H1 (cell line): ENCODE results near the gene ZC3H12C. TPM values are rescaled to one million over a fixed set of nuclear protein-coding genes. Genes with fewer than 3 reads are reported as not detected.

ENCODE experiments used
- CTCF ChIA-PET: fragments of 300-600 bp; sonication (Branson Sonifier 250); formaldehyde crosslinking; loops from one replicate; lab custom pipeline; 2021; ENCODE audit not compliant: partially characterized antibody; lab: Charles Lee
- POLR2A ChIA-PET: fragments of 300-600 bp; sonication (Branson Sonifier 250); formaldehyde crosslinking; loops from one replicate; lab custom pipeline; 2021; ENCODE audit warnings: inconsistent platforms; ENCODE audit not compliant: partially characterized antibody; lab: Charles Lee
- DNase-seq, 2 experiments: peaks; one replicate each; pipeline versions ENCODE4 v3.0.0 to v3.0.0-alpha.2; 2010 to 2022; ENCODE audit warnings: low spot score in 2 of 2, low read depth in 1 of 2, mixed read lengths in 1 of 2
- FAIRE-seq: peaks from 2 replicates; lab custom pipeline; 2011; peaks lifted over from hg19 to GRCh38; lab: Jason Lieb, UNC
- H2AFZ ChIP-seq: 2 replicates; pipeline ENCODE4 v1.8.1; 2012; ENCODE audit warnings: low read length, inconsistent platforms
- H2AK5ac ChIP-seq: 2 replicates; pipeline ENCODE4 v1.6.1; 2013; ENCODE audit warnings: low read depth, low read length
- H2BK120ac ChIP-seq: replicated peaks from 2 replicates; pipeline ENCODE3; 2013; ENCODE audit warnings: low read depth, low read length, inconsistent platforms
- H2BK12ac ChIP-seq: 2 replicates; pipeline ENCODE4 v1.6.1; 2013; ENCODE audit warnings: low read depth, low read length
- H2BK15ac ChIP-seq: 2 replicates; pipeline ENCODE4 v1.6.1; 2013; ENCODE audit warnings: low read length
- H2BK20ac ChIP-seq: 2 replicates; pipeline ENCODE4 v1.6.1; 2013; ENCODE audit warnings: low read length
- H2BK5ac ChIP-seq: 2 replicates; pipeline ENCODE4 v1.6.1; 2013; ENCODE audit warnings: low read depth, low read length
- H3K14ac ChIP-seq: 2 replicates; pipeline ENCODE4 v1.6.1; 2013; ENCODE audit warnings: inconsistent platforms; ENCODE audit not compliant: insufficient read length
- H3K18ac ChIP-seq: 2 replicates; pipeline ENCODE4 v1.6.1; 2013; ENCODE audit warnings: low read length; ENCODE audit errors: extremely low read depth
- H3K23ac ChIP-seq: 2 replicates; pipeline ENCODE4 v1.6.1; 2013; ENCODE audit warnings: inconsistent platforms; ENCODE audit not compliant: insufficient read length
- H3K23me2 ChIP-seq: 2 replicates; pipeline ENCODE4 v1.6.1; 2013; ENCODE audit warnings: low read depth, low read length
- H3K27ac ChIP-seq: 2 replicates; pipeline ENCODE4 v1.6.1; 2011; ENCODE audit warnings: low read depth, low read length, inconsistent platforms
- H3K27me3 ChIP-seq, 4 experiments: replicated peaks in 1 of 4; 1 replicate in 1 of 4; 2 replicates in 3 of 4; pipeline versions ENCODE4 v1.6.1 to v1.8.1; 2011 to 2013; ENCODE audit warnings: low read length in 3 of 4, mild to moderate bottlenecking in 3 of 4, inconsistent platforms in 2 of 4, mixed read lengths in 2 of 4, moderate library complexity in 1 of 4; ENCODE audit not compliant: control insufficient read depth in 3 of 4, insufficient read depth in 3 of 4; ENCODE audit errors: extremely low read depth in 1 of 4
- H3K36me3 ChIP-seq, 4 experiments: 2 replicates each; pipeline versions ENCODE4 v1.6.1 to v1.8.1; 2011 to 2013; ENCODE audit warnings: mild to moderate bottlenecking in 4 of 4, low read length in 3 of 4, moderate library complexity in 2 of 4, control low read depth in 1 of 4, inconsistent platforms in 1 of 4; ENCODE audit not compliant: insufficient read depth in 4 of 4, control insufficient read depth in 2 of 4
- H3K4ac ChIP-seq: replicated peaks from 2 replicates; pipeline ENCODE3; 2013; ENCODE audit warnings: low read length, low read depth, mixed read lengths, inconsistent platforms; ENCODE audit not compliant: insufficient read length
- H3K4me1 ChIP-seq, 4 experiments: replicated peaks in 1 of 4; 1 replicate in 1 of 4; 2 replicates in 3 of 4; pipeline versions ENCODE4 v1.6.1 to v1.8.1; 2011 to 2013; ENCODE audit warnings: low read length in 3 of 4, inconsistent platforms in 2 of 4, mixed read lengths in 1 of 4; ENCODE audit not compliant: insufficient read depth in 4 of 4, control insufficient read depth in 3 of 4
- H3K4me2 ChIP-seq, 2 experiments: 2 replicates each; pipeline versions ENCODE4 v1.6.1 to v1.8.1; 2011 to 2013; ENCODE audit warnings: low read depth in 2 of 2, low read length in 2 of 2, control low read depth in 1 of 2, inconsistent platforms in 1 of 2, mild to moderate bottlenecking in 1 of 2; ENCODE audit not compliant: insufficient read depth in 1 of 2
- H3K4me3 ChIP-seq, 4 experiments: fragments of 200-600, 300-600 bp in 1 of 4; sonication (generic), shearing (Covaris generic), sonication (Bioruptor Twin) in 1 of 4; 2 replicates each; pipeline versions ENCODE4 v1.5.1 to v1.8.1; 2011 to 2016; ENCODE audit warnings: low read length in 4 of 4, low read depth in 3 of 4, control low read depth in 2 of 4, inconsistent platforms in 2 of 4, mild to moderate bottlenecking in 2 of 4, mixed read lengths in 1 of 4, moderate library complexity in 1 of 4; ENCODE audit not compliant: insufficient read depth in 2 of 4; ENCODE audit errors: extremely low read depth in 1 of 4
- H3K56ac ChIP-seq: replicated peaks from 2 replicates; pipeline ENCODE3; 2013; ENCODE audit warnings: low read depth, mild to moderate bottlenecking, mixed read lengths, low read length, inconsistent platforms; ENCODE audit not compliant: insufficient read length
- H3K79me1 ChIP-seq: 2 replicates; pipeline ENCODE4 v1.6.1; 2013; ENCODE audit warnings: low read depth, low read length, control low read depth
- H3K79me2 ChIP-seq, 2 experiments: 2 replicates each; pipeline versions ENCODE4 v1.6.1 to v1.8.1; 2012 to 2013; ENCODE audit warnings: low read length in 2 of 2, mild to moderate bottlenecking in 2 of 2, inconsistent platforms in 1 of 2; ENCODE audit not compliant: insufficient read depth in 2 of 2, control insufficient read depth in 1 of 2
- H3K9ac ChIP-seq, 4 experiments: replicated peaks in 1 of 4; 1 replicate in 1 of 4; 2 replicates in 3 of 4; pipeline versions ENCODE4 v1.6.1 to v1.8.1; 2011 to 2013; ENCODE audit warnings: low read depth in 3 of 4, low read length in 3 of 4, control low read depth in 2 of 4, mild to moderate bottlenecking in 2 of 4, moderate library complexity in 2 of 4, inconsistent platforms in 1 of 4; ENCODE audit errors: extremely low read depth in 1 of 4
- H3K9me3 ChIP-seq, 2 experiments: 2 replicates each; pipeline versions ENCODE4 v1.6.1 to v1.8.1; 2012 to 2013; ENCODE audit warnings: mild to moderate bottlenecking in 2 of 2, moderate library complexity in 2 of 2, control low read depth in 1 of 2, inconsistent platforms in 1 of 2, low read depth in 1 of 2, low read length in 1 of 2, mixed read lengths in 1 of 2; ENCODE audit not compliant: insufficient read depth in 2 of 2
- H4K20me1 ChIP-seq, 2 experiments: replicated peaks in 1 of 2; 2 replicates each; pipeline versions ENCODE3 to v1.8.1; 2011 to 2013; ENCODE audit warnings: inconsistent platforms in 2 of 2, low read length in 2 of 2, mild to moderate bottlenecking in 1 of 2; ENCODE audit not compliant: insufficient read depth in 2 of 2, control insufficient read depth in 1 of 2
- H4K5ac ChIP-seq: 2 replicates; pipeline ENCODE4 v1.6.1; 2013; ENCODE audit warnings: low read length, low read depth, mixed read lengths, inconsistent platforms; ENCODE audit not compliant: insufficient read length
- H4K8ac ChIP-seq: 2 replicates; pipeline ENCODE4 v1.8.0; 2013; ENCODE audit warnings: mild to moderate bottlenecking, moderate library complexity, low read length, inconsistent platforms; ENCODE audit not compliant: insufficient read depth; ENCODE audit errors: extremely low read depth
- H4K91ac ChIP-seq: replicated peaks from 2 replicates; pipeline ENCODE3; 2013; ENCODE audit warnings: low read length, mixed read lengths, inconsistent platforms; ENCODE audit not compliant: insufficient read length
- KDM5A ChIP-seq: fragments of 200-600 bp; IDR thresholded peaks from 2 replicates; pipeline ENCODE4 v1.7.1; 2012; ENCODE audit warnings: mild to moderate bottlenecking, low read length, inconsistent platforms, mixed read lengths
- NRF1 ChIP-seq: IDR thresholded peaks from 2 replicates; pipeline ENCODE4 v1.6.1; 2011; ENCODE audit warnings: mild to moderate bottlenecking, low read depth, low read length, improper control_type of control experiment
- SP2 ChIP-seq: IDR thresholded peaks from 2 replicates; pipeline ENCODE4 v1.6.1; 2012; ENCODE audit warnings: mild to moderate bottlenecking, low read length, inconsistent platforms
- SP4 ChIP-seq: IDR thresholded peaks from 2 replicates; pipeline ENCODE4 v1.6.1; 2012; ENCODE audit warnings: low read length, inconsistent platforms
- SRF ChIP-seq: IDR thresholded peaks from 2 replicates; pipeline ENCODE4 v1.6.1; 2011; ENCODE audit warnings: mild to moderate bottlenecking, low read depth, low read length, moderate library complexity
- WGBS, 2 experiments: shearing (Covaris generic) in 1 of 2; methylation state at CpG; one replicate each; pipeline versions ENCODE4 v1.1.6 to v1.1.7; 2013 to 2015; ENCODE audit warnings: low lambda C conversion rate in 2 of 2, mixed read lengths in 2 of 2, inconsistent platforms in 1 of 2, low coverage in 1 of 2, missing lambda C conversion rate in 1 of 2; ENCODE audit not compliant: insufficient replicate concordance in 2 of 2, insufficient coverage in 1 of 2, insufficient read length in 1 of 2; ENCODE audit errors: extremely low coverage in 1 of 2, missing lambda C conversion rate in 1 of 2; 5-methylcytosine and 5-hydroxymethylcytosine counted together
- polyA plus RNA-seq, 7 experiments: library from polyadenylated mRNA; depleted of rRNA in 3 of 7; stranded (reverse) in 5 of 7; unstranded in 2 of 7; fragments of >200 nt in 5 of 7; fragments of 200-250 nt in 2 of 7; gene quantifications; 1 replicate in 5 of 7; 2 replicates in 1 of 7; 4 replicates in 1 of 7; pipeline versions ENCODE4 v1.2.1 to v1.2.3, GENCODE V29; 2011 to 2013; ENCODE audit warnings: missing spikeins in 2 of 7, mixed read lengths in 2 of 7
- total RNA-seq: library from RNA; stranded (reverse); fragmentation: NEBNext Ultra II Directional; extraction: Animal tissue kit (Norgen Biotek cat#: 25700); gene quantifications from 2 replicates; pipeline ENCODE4 v1.2.1, GENCODE V29; 2021

The ZC3H12C gene
- total and polyA plus RNA-seq, 2 of the 8 experiments (the other 6 are each of a cell fraction or from before 2014, with no cell fraction given) = 2.0 to 2.7 TPM

DNA sequence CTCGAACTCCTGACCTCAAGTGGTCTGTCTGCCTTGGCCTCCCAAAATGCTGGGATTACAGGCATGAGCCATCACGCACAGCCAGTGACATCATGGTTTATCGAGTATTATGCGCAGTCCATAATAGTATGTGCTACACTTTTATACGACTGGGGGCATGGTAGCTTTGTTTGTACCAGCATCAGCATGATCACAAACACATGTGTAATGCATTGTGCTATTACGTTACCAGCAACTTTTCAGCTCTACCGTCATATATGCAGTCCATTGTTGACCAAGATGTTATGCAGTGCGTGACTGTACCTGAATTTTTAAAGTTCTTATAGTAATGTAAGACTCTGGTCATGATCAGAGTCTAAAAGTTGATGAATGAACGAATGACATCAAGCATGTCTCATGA lies 67.9 kb downstream of the ZC3H12C start:
- WGBS, 2 experiments = 93% methylated on average over 9 of the region's 9 CpGs; no CpG with 5 or more reads in 1 of the 2 experiments
- Histone ChIP-seq H3K36me3 (peaks cover 4 to 18% (median 9%) of the 10 kb centered on the region in 4 experiments; a peak in 5 of 8 replicates), H3K9me3 (no peaks in the 10 kb centered on the region), H3K4ac (no peak overlapping the region), H3K18ac (no peak overlapping the region), H3K4me3 (no peak overlapping the region), H2BK20ac (no peak overlapping the region), H4K8ac (no peak overlapping the region), H3K4me2 (no peak overlapping the region), H2BK5ac (no peak overlapping the region), H4K5ac (no peak overlapping the region), H3K4me1 (no peaks in the 10 kb centered on the region), H2BK15ac (no peak overlapping the region), H4K91ac (no peak overlapping the region), H3K23me2 (no peaks in the 10 kb centered on the region), H2AFZ (no peak overlapping the region), H2BK12ac (no peak overlapping the region), H3K27ac (no peak overlapping the region), H4K20me1 (no peaks in the 10 kb centered on the region), H2BK120ac (no peak overlapping the region), H3K56ac (no peak overlapping the region), H3K9ac (no peak overlapping the region), H3K27me3 (no peaks in the 10 kb centered on the region), H3K79me1 (no peaks in the 10 kb centered on the region), H3K79me2 (no peaks in the 10 kb centered on the region), H3K14ac (no peak overlapping the region), H2AK5ac (no peak overlapping the region), H3K23ac (no peak overlapping the region)
- TF ChIP-seq SP2 (no peak), NRF1 (no peak), SP4 (no peak), SRF (no peak), KDM5A (no peak)
- no peak for DNase-seq
- no peak for FAIRE-seq
- ChIA-PET POLR2A (no interaction called here), CTCF (interaction anchor here (0.7 to 1.1 kb wide), 3 partner anchors 13 to 214 kb away, joined by 3 to 4 read pairs (median 3); no protein-coding TSS in a partner anchor)
